EH (cell line): ENCODE results near the gene TNFRSF14.
"Not testable (repeated sequence)": the region's sequence is repeated elsewhere in the genome, so short reads cannot be mapped to it uniquely, and the experiment has no call there.

Experiments used
- DNase-seq: peaks from one replicate; pipeline ENCODE4 v3.0.0-alpha.2; 2015; ENCODE audit warnings: low read depth

The TNFRSF14 gene

GRCh38 chr1:2569060-2569459 is 12.9 kb downstream of the TNFRSF14 start:
- DNase-seq: no peak

GRCh38 chr1:2569703-2570102 is 13.5 kb downstream of the TNFRSF14 start:
- not testable (repeated sequence) for DNase-seq

GRCh38 chr1:2570332-2570731 is 14.2 kb downstream of the TNFRSF14 start:
- DNase-seq: peak; percentile 18

- no peak for DNase-seq
Measured at GRCh38 chr1:2571348-2571747, 15.2 kb downstream of the TNFRSF14 start.

GRCh38 chr1:2573250-2573920 is 17.2 kb downstream of the TNFRSF14 start:
- no peak for DNase-seq

- DNase-seq: peak; percentile 45
Measured at GRCh38 chr1:2574350-2574749, 18.2 kb downstream of the TNFRSF14 start.

- DNase-seq: no peak
Measured at GRCh38 chr1:2575801-2576663, 19.9 kb downstream of the TNFRSF14 start.

GRCh38 chr1:2577565-2578075 is 21.4 kb downstream of the TNFRSF14 start:
- DNase-seq: not testable (repeated sequence)

GRCh38 chr1:2578758-2579118 is 22.6 kb downstream of the TNFRSF14 start:
- no peak for DNase-seq

- no peak for DNase-seq
Measured at GRCh38 chr1:2580691-2581090, 24.5 kb downstream of the TNFRSF14 start.

GRCh38 chr1:2582391-2582790 is 26.2 kb downstream of the TNFRSF14 start:
- no peak for DNase-seq

GRCh38 chr1:2583331-2583791 is 27.2 kb downstream of the TNFRSF14 start:
- DNase-seq: no peak

- DNase-seq: no peak
Measured at GRCh38 chr1:2583871-2584351, 27.7 kb downstream of the TNFRSF14 start.

GRCh38 chr1:2584686-2585317 is 28.6 kb downstream of the TNFRSF14 start:
- no peak for DNase-seq

- DNase-seq: peak; percentile 64
Measured at GRCh38 chr1:2585318-2586092, 29.3 kb downstream of the TNFRSF14 start.

- DNase-seq: peak; percentile 99
Measured at GRCh38 chr1:2586154-2587070, 30.2 kb downstream of the TNFRSF14 start, which contains the start of gene PRXL2B. Gene PRXL2B, plus strand, starts transcription at chr1:2586777. Its CDS starts 109 bp downstream, at chr1:2586886.

- peak; percentile 34 for DNase-seq
Measured at GRCh38 chr1:2587071-2587859, 31.1 kb downstream of the TNFRSF14 start.

GRCh38 chr1:2587860-2588571 is 31.8 kb downstream of the TNFRSF14 start:
- DNase-seq: no peak
